DND-41 (cell line): ENCODE results near the gene ITGA6.

Experiments used
- ATAC-seq: fragments of 200-7000 bp; cut with Tn5 transposase; 3 replicates; pipeline ENCODE4 v1.9.1; 2021; ENCODE audit warnings: low read depth; ENCODE audit not compliant: insufficient read depth
- DNase-seq: peaks from one replicate; pipeline ENCODE4 v3.0.0-alpha.2; 2020
- H2AFZ ChIP-seq: 2 replicates; pipeline ENCODE4 v1.6.0; 2012; ENCODE audit warnings: low read depth, low read length
- H3K27ac ChIP-seq: 2 replicates; pipeline ENCODE4 v1.5.1; 2012; ENCODE audit warnings: low read length, inconsistent platforms
- H3K27me3 ChIP-seq: fragments of 200-600 bp; sonication (generic); 2 replicates; pipeline ENCODE4 v1.6.0; 2012; ENCODE audit warnings: low read length, mild to moderate bottlenecking, inconsistent platforms; ENCODE audit not compliant: insufficient read depth, poor library complexity
- H3K36me3 ChIP-seq: 2 replicates; pipeline ENCODE4 v1.5.1; 2012; ENCODE audit warnings: low read length, inconsistent platforms; ENCODE audit not compliant: insufficient read depth
- H3K4me1 ChIP-seq: 2 replicates; pipeline ENCODE4 v1.5.1; 2012; ENCODE audit warnings: mild to moderate bottlenecking, low read length; ENCODE audit not compliant: insufficient read depth
- H3K4me2 ChIP-seq: 2 replicates; pipeline ENCODE4 v1.6.0; 2012; ENCODE audit warnings: mild to moderate bottlenecking, moderate library complexity, low read length, inconsistent platforms; ENCODE audit not compliant: insufficient read depth
- H3K4me3 ChIP-seq, 2 experiments: fragments of 200-600 bp in 1 of 2; shearing (Covaris generic) in 1 of 2; 2 replicates each; pipeline ENCODE4 v1.5.1; 2012 to 2016; ENCODE audit warnings: inconsistent platforms in 2 of 2, low read length in 2 of 2, mild to moderate bottlenecking in 2 of 2, low read depth in 1 of 2, moderate library complexity in 1 of 2
- H3K79me2 ChIP-seq: 2 replicates; pipeline ENCODE4 v1.6.0; 2012; ENCODE audit warnings: low read length, inconsistent platforms; ENCODE audit not compliant: insufficient read depth
- H3K9ac ChIP-seq: 2 replicates; pipeline ENCODE4 v1.6.0; 2012; ENCODE audit warnings: low read depth, mild to moderate bottlenecking, inconsistent platforms, low read length, moderate library complexity
- H3K9me3 ChIP-seq: 2 replicates; pipeline ENCODE4 v1.5.1; 2012; ENCODE audit warnings: low read length, moderate library complexity, mild to moderate bottlenecking, inconsistent platforms; ENCODE audit not compliant: insufficient read depth, severe bottlenecking
- H4K20me1 ChIP-seq: 2 replicates; pipeline ENCODE4 v1.6.0; 2012; ENCODE audit warnings: low read length; ENCODE audit not compliant: insufficient read depth
- EZH2 ChIP-seq: IDR thresholded peaks from 3 replicates; pipeline ENCODE4 v1.6.1; 2012; ENCODE audit warnings: borderline replicate concordance, low read depth, mild to moderate bottlenecking, moderate library complexity, low read length, inconsistent platforms; ENCODE audit not compliant: severe bottlenecking
- TF ChIP-seq, protein P1 (sequence below): IDR thresholded peaks from 2 replicates; pipeline ENCODE4 v1.5.1; 2012; ENCODE audit warnings: borderline replicate concordance, low read length, moderate library complexity, mild to moderate bottlenecking; ENCODE audit not compliant: poor library complexity, severe bottlenecking; ENCODE audit errors: extremely low read depth

The ITGA6 gene

DNA sequence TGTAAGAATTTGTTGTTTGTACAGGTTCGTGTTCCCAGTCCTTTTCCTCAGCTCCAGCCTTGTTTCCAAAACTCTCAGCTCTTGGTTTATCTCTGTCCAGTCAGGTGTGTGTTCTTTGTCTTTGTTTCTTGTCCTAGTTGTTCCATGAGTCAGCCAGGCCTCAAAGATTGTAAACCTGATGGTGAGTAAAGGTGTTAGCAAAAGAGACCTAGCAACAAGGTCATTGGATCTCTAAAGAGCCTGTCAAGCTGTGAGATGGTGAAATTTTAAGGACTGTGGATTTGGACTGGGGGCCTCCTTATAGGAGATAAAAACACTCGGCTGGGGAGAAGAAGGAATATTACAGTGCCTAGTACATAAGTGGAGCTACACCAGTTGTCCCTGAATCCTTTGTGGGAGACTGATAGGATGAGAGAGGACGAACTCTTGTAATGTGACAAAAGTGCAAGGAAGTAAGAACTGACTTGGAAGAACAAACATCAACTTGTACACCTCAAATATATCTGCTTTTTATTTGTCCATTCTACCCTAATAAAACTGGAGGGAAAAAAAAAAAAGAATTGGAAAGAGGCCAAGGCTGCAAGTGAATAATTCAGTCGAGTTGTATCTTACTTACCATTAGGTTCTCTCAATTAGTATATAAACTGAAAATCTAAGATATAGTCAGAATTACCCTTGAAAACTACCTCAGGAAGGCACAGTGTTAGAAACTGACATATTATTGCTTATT, 37.2 kb downstream of the ITGA6 start:
- no peaks in the 10 kb centered on the region for H3K79me2 ChIP-seq
- no peak overlapping the region for H3K4me2 ChIP-seq
- H3K9ac ChIP-seq: no peak overlapping the region
- H4K20me1 ChIP-seq: no peaks in the 10 kb centered on the region
- peaks cover 33% of the 10 kb centered on the region for H3K4me1 ChIP-seq
- DNase-seq (no peak), ATAC-seq (no peak)
- no peaks in the 10 kb centered on the region for H3K27me3 ChIP-seq
- H3K36me3 ChIP-seq: no peaks in the 10 kb centered on the region
- no peak overlapping the region for H3K4me3 ChIP-seq
- H3K27ac ChIP-seq: no peak overlapping the region
- H2AFZ ChIP-seq: no peak overlapping the region
- no peaks in the 10 kb centered on the region for H3K9me3 ChIP-seq
- TF ChIP-seq, protein P1, sequence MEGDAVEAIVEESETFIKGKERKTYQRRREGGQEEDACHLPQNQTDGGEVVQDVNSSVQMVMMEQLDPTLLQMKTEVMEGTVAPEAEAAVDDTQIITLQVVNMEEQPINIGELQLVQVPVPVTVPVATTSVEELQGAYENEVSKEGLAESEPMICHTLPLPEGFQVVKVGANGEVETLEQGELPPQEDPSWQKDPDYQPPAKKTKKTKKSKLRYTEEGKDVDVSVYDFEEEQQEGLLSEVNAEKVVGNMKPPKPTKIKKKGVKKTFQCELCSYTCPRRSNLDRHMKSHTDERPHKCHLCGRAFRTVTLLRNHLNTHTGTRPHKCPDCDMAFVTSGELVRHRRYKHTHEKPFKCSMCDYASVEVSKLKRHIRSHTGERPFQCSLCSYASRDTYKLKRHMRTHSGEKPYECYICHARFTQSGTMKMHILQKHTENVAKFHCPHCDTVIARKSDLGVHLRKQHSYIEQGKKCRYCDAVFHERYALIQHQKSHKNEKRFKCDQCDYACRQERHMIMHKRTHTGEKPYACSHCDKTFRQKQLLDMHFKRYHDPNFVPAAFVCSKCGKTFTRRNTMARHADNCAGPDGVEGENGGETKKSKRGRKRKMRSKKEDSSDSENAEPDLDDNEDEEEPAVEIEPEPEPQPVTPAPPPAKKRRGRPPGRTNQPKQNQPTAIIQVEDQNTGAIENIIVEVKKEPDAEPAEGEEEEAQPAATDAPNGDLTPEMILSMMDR: no peak
- TF ChIP-seq EZH2: no peak

DNA sequence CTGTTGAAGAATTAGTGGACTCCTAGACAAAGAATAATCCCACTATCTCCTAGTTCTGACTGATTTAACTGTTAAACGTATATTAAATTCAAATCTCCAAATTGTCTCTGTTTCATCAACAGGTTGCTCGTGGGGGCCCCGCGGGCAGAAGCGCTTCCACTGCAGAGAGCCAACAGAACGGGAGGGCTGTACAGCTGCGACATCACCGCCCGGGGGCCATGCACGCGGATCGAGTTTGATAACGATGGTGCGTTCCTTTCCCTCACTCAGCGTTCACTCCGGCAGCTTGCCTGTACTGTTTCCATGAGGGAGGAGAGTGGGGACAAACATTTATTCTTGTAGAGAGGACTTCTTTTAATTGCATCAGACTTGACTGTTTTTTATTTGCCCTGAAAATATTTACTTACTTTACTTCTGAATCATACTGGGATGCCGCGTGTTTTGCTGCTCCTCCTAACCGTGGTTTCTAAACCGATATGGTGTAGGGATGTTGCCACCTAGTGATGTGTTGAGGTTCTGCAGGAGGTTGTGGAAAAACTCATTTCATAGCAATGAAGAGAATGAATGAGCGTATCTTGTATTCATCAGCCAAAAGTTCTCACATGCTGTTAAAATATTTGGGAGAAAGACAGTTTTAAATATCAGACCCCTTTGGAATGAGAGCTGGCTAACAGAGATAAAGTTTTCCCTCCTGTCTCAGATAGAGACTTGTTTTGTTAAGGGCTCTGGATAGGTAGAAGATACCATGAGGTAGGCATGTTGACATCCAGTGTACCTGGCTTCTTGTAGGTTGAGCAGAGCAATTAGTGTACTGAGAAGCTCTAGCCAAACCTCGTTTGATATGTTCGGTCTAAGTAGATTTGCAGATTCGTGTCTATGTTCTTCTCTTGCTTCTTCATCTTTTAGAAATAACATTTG, 38.3 kb downstream of the ITGA6 start:
- no peak overlapping the region for H3K4me2 ChIP-seq
- no peaks in the 10 kb centered on the region for H3K79me2 ChIP-seq
- ATAC-seq (peak; percentile 64), DNase-seq (peak; percentile 74)
- no peak overlapping the region for H3K9ac ChIP-seq
- 0 out of 2 replicates have a peak overlapping the region, but pooled peaks have one; percentile 11 for H2AFZ ChIP-seq
- H3K36me3 ChIP-seq: no peaks in the 10 kb centered on the region
- H3K4me1 ChIP-seq: peaks cover 33% of the 10 kb centered on the region
- TF ChIP-seq, protein P1: peak; percentile 94
- TF ChIP-seq EZH2: no peak
- H3K4me3 ChIP-seq: no peak overlapping the region
- no peaks in the 10 kb centered on the region for H4K20me1 ChIP-seq
- no peak overlapping the region for H3K27ac ChIP-seq
- H3K27me3 ChIP-seq: no peaks in the 10 kb centered on the region
- no peaks in the 10 kb centered on the region for H3K9me3 ChIP-seq

DNA sequence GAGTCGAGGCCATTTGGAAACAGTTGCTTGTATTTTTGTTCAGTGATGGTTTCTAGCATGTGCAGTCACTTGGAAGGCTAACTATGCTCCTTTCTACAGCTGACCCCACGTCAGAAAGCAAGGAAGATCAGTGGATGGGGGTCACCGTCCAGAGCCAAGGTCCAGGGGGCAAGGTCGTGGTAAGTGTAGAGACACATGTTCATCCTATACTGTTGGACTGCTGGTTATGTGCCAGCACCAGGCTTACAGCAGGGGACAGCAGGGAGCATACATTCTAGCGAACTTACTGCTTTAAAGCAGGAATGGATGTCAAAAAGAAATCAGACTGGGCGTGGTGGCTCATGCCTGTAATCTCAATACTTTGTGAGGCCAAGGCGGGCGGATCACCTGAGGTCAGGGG, 40.0 kb downstream of the ITGA6 start:
- H3K4me3 ChIP-seq: no peak overlapping the region
- H3K79me2 ChIP-seq: no peaks in the 10 kb centered on the region
- TF ChIP-seq EZH2: no peak
- TF ChIP-seq, protein P1: peak; percentile 34
- H2AFZ ChIP-seq: no peak overlapping the region
- H3K27me3 ChIP-seq: no peaks in the 10 kb centered on the region
- no peak overlapping the region for H3K9ac ChIP-seq
- H3K4me2 ChIP-seq: no peak overlapping the region
- no peak overlapping the region for H3K27ac ChIP-seq
- no peaks in the 10 kb centered on the region for H3K9me3 ChIP-seq
- no peaks in the 10 kb centered on the region for H3K36me3 ChIP-seq
- no peak for ATAC-seq
- H3K4me1 ChIP-seq: peaks cover 43% of the 10 kb centered on the region
- H4K20me1 ChIP-seq: no peaks in the 10 kb centered on the region
- DNase-seq: no peak
